Measurements from ENCODE around the gene CHAF1A.

- TF ChIP-seq, protein P1, sequence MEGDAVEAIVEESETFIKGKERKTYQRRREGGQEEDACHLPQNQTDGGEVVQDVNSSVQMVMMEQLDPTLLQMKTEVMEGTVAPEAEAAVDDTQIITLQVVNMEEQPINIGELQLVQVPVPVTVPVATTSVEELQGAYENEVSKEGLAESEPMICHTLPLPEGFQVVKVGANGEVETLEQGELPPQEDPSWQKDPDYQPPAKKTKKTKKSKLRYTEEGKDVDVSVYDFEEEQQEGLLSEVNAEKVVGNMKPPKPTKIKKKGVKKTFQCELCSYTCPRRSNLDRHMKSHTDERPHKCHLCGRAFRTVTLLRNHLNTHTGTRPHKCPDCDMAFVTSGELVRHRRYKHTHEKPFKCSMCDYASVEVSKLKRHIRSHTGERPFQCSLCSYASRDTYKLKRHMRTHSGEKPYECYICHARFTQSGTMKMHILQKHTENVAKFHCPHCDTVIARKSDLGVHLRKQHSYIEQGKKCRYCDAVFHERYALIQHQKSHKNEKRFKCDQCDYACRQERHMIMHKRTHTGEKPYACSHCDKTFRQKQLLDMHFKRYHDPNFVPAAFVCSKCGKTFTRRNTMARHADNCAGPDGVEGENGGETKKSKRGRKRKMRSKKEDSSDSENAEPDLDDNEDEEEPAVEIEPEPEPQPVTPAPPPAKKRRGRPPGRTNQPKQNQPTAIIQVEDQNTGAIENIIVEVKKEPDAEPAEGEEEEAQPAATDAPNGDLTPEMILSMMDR (IDR thresholded peaks at IDR 0.05; ENCODE audit: low read depth, low read length, missing input control): no peak
- TF ChIP-seq YY1 (IDR thresholded peaks at IDR 0.05): no peak
- no peak for TF ChIP-seq SP1 (IDR thresholded peaks at IDR 0.05)
- TF ChIP-seq, protein P2, sequence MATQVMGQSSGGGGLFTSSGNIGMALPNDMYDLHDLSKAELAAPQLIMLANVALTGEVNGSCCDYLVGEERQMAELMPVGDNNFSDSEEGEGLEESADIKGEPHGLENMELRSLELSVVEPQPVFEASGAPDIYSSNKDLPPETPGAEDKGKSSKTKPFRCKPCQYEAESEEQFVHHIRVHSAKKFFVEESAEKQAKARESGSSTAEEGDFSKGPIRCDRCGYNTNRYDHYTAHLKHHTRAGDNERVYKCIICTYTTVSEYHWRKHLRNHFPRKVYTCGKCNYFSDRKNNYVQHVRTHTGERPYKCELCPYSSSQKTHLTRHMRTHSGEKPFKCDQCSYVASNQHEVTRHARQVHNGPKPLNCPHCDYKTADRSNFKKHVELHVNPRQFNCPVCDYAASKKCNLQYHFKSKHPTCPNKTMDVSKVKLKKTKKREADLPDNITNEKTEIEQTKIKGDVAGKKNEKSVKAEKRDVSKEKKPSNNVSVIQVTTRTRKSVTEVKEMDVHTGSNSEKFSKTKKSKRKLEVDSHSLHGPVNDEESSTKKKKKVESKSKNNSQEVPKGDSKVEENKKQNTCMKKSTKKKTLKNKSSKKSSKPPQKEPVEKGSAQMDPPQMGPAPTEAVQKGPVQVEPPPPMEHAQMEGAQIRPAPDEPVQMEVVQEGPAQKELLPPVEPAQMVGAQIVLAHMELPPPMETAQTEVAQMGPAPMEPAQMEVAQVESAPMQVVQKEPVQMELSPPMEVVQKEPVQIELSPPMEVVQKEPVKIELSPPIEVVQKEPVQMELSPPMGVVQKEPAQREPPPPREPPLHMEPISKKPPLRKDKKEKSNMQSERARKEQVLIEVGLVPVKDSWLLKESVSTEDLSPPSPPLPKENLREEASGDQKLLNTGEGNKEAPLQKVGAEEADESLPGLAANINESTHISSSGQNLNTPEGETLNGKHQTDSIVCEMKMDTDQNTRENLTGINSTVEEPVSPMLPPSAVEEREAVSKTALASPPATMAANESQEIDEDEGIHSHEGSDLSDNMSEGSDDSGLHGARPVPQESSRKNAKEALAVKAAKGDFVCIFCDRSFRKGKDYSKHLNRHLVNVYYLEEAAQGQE (IDR thresholded peaks at IDR 0.05): no peak
- no peak for TF ChIP-seq RXRA (IDR thresholded peaks at IDR 0.05)
- TF ChIP-seq, protein P3, sequence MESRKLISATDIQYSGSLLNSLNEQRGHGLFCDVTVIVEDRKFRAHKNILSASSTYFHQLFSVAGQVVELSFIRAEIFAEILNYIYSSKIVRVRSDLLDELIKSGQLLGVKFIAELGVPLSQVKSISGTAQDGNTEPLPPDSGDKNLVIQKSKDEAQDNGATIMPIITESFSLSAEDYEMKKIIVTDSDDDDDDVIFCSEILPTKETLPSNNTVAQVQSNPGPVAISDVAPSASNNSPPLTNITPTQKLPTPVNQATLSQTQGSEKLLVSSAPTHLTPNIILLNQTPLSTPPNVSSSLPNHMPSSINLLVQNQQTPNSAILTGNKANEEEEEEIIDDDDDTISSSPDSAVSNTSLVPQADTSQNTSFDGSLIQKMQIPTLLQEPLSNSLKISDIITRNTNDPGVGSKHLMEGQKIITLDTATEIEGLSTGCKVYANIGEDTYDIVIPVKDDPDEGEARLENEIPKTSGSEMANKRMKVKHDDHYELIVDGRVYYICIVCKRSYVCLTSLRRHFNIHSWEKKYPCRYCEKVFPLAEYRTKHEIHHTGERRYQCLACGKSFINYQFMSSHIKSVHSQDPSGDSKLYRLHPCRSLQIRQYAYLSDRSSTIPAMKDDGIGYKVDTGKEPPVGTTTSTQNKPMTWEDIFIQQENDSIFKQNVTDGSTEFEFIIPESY (IDR thresholded peaks at IDR 0.05): no peak
- TF ChIP-seq MAX (IDR thresholded peaks at IDR 0.05): no peak
- no peak for TF ChIP-seq ATF3 (IDR thresholded peaks at IDR 0.05)
- no peak for TF ChIP-seq FOXA1 (IDR thresholded peaks at IDR 0.05)
- no peak for TF ChIP-seq RAD21 (IDR thresholded peaks at IDR 0.05)
- no peak for TF ChIP-seq JUND (IDR thresholded peaks at IDR 0.05)
- TF ChIP-seq TAF1 (conservative IDR thresholded peaks at IDR 0.05): no peak
Observed at GRCh38 chr19:4376028-4376670, 26.3 kb upstream of the CHAF1A start.
